GM18873 (cell line): ENCODE results near the gene NID2.

Experiments used
- ATAC-seq: cut with Tn5 transposase; IDR thresholded peaks from one replicate; pipeline ENCODE4 v1.9.1; 2021; ENCODE audit warnings: mild to moderate bottlenecking, moderate library complexity, moderate number of reproducible peaks; ENCODE audit not compliant: unreplicated experiment, low FRiP score

NID2 gene

GRCh38 chr14:52059649-52060048, 9.2 kb downstream of the NID2 start:
- ATAC-seq, result no peak

GRCh38 chr14:52058341-52058740, 10.5 kb downstream of the NID2 start:
- ATAC-seq, result no peak

GRCh38 chr14:52055167-52055566, 13.7 kb downstream of the NID2 start:
- no peak for ATAC-seq

GRCh38 chr14:52054678-52055077, 14.2 kb downstream of the NID2 start:
- ATAC-seq, result no peak

GRCh38 chr14:52053044-52053443, 15.8 kb downstream of the NID2 start:
- ATAC-seq, result no peak

- ATAC-seq, result no peak
Observed at GRCh38 chr14:52052288-52052943, 16.4 kb downstream of the NID2 start.

GRCh38 chr14:52051871-52052270, 17.0 kb downstream of the NID2 start:
- ATAC-seq, result no peak

GRCh38 chr14:52051251-52051650, 17.6 kb downstream of the NID2 start:
- ATAC-seq, result no peak

GRCh38 chr14:52049721-52050588, 18.9 kb downstream of the NID2 start:
- no peak for ATAC-seq

- no peak for ATAC-seq
Observed at GRCh38 chr14:52049271-52049670, 19.6 kb downstream of the NID2 start.

- no peak for ATAC-seq
Observed at GRCh38 chr14:52048641-52049204, 20.1 kb downstream of the NID2 start.

- no peak for ATAC-seq
Observed at GRCh38 chr14:52048116-52048515, 20.7 kb downstream of the NID2 start.

- no peak for ATAC-seq
Observed at GRCh38 chr14:52046376-52046917, 22.4 kb downstream of the NID2 start.

GRCh38 chr14:52044791-52045522, 23.9 kb downstream of the NID2 start:
- ATAC-seq, result no peak

GRCh38 chr14:52043690-52044089, 25.2 kb downstream of the NID2 start:
- ATAC-seq, result no peak

- ATAC-seq, result no peak
Observed at GRCh38 chr14:52042371-52043289, 26.2 kb downstream of the NID2 start.

GRCh38 chr14:52040598-52040997, 28.3 kb downstream of the NID2 start:
- ATAC-seq, result no peak

GRCh38 chr14:52039124-52039815, 29.6 kb downstream of the NID2 start:
- no peak for ATAC-seq

GRCh38 chr14:52033101-52033642, 35.7 kb downstream of the NID2 start:
- ATAC-seq, result no peak
